ENCODE data around the gene PTPRM.
"Not testable (repeated sequence)": the region's sequence is repeated elsewhere in the genome, so short reads cannot be mapped to it uniquely, and the experiment has no call there.

Gene PTPRM

DNA sequence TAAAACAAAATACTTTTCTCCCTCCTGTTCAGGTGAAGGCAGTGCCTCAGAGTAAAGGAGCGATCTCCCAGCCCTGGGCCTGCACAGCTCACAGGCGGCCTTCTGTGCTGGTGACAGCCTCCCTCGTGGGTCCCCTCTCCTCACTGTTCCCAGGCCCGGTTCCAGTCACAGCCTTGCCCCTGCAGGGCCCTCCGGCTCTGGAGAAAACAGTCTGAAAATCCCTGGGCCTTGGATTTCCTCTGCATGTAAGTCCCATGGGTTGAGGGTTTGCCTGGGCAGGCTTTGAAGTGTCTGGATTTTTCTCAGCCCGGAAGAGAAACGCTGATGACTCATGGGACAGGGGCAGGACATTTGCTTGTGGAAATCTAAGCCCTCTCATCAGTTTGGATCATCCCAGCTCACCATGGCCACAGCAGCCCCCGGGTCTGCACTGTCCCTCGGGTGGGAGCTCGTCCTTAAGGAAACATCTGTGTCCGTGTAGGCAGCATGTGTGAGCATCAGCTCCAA is 856.0 kb downstream of the PTPRM start:
- DNase-seq = no peak

DNA sequence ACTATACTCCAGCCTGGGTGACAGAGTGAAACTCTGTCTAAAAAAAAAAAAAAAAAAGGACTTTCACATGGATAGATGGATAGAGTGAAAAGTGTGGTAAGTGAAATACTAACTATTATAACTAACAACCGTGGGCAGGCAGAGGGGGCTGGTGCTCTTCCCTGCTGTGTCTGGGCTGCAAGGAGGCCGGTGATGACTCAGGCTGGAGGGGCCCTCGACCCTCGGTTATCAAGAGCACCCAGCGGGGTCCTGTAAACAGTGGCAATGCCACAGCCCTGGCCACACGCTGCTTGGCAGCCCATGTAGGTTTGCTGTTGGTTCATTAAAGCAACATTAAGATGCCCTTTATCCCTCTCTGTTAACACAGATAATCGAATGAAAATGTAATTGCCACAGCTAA is 857.4 kb downstream of the PTPRM start:
- DNase-seq = no peak

DNA sequence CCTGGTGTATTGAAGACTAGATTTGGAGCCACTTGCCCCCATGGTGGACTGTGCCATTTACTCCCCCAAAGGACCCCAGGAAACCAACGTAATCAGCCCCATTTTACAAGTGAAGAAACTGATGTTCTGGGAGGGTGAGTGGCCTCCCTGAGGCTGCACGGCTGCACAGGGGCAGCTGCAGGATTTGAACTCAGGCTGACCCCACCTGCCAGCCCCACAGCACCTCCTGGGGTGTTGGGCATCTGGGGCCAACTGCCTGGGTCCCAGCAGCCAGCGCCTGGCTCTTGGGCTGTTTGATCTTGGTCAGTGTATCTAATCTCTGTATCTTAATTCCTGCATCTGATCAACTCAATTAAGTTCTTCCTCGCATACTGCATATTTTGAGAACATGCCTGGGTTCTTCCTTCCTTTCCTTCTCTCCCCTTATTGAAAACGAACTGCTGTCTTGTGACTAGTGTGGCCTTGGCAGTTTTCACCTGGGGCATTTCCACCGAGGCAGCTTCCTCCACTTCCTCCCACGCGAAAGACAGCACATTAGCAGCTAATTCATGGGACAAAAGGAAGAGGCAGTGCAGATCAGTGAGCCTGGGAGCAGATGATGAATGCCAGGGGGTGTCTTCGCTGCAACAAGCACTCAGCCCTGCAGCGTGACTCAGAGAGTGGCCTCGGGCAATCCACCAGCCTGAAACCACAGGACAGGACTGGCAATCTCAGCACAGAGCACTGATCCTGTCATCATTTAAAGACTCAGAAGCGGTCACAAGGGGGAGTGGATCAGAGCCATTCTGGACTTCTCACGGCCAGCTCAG is 858.0 kb downstream of the PTPRM start:
- DNase-seq = no peak

DNA sequence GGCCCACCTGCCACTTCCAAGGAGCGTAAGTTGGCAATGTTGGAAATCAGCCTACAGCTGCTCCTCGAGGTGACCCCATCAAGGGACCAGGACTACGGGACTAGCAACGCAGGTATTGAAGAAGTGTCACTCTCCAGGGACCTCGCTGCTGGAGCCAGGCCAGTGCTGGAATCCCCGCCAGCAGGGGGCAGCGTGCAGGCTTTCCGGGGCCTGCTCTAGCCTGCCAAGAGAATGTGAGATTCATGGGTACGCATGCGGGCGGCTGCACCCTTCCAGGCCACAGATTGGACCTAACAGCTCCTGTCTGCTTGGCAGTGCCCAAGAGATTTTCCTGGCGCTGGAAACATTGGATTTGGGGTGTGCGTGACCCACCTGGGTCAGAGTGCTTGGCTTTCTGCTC is 859.3 kb downstream of the PTPRM start:
- DNase-seq = no peak

DNA sequence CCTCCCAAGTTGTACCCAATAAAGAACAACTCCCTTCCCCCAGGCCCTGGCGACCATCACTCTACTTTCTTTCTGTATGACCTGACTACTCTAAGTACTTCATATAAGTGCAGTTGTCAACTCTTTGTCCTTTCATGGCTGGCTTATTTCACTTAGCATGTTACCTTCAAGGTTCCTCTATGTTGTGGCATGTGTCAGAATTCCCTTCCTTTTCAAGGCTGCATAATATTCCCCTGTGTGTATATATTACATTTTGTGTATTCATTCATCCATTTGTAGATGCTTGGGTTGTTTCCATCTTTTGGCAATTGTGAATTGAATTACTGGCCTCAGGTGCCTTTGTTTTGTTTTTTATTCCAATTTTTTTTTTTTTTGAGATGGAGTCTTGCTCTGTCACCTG is 860.2 kb downstream of the PTPRM start:
- DNase-seq = no peak

DNA sequence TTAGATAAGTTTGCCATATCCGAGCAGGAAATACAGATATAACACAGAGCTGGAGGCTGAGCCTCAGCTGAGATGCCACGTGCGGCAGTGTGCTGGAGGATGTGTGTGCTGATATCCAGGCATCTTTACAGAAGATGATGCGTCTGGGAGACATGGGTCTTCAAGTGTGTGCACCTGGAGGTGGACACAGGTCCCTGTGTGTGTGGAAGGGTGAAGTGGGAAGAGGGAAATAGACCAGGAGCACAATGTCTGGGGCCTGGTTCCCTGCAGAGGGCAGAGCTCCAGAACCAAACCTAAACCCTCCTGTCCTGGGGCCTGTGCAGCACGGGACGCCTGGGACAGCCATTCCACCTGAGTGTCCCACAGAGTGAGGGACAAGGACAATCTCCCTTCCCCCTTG is 861.8 kb downstream of the PTPRM start:
- DNase-seq = no peak

DNA sequence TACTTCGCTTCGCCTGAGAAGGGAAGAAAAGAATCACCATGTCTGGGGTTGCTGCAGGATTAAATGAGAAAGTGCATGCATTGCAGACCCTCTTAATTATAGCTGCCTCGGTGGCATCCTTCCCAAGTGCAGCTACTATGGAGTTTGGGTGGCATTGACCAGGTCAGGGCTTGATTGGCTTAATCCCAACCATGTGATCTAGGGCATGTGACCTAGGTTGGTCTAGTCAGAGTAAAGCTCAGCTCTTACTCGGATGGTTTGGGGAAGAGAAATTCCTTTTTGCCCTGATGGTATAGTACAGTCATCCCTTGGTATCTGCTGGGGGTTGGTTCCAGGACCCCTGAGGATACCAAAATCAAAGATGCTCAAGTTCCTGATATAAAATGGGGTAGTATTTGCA is 863.9 kb downstream of the PTPRM start:
- DNase-seq = no peak

DNA sequence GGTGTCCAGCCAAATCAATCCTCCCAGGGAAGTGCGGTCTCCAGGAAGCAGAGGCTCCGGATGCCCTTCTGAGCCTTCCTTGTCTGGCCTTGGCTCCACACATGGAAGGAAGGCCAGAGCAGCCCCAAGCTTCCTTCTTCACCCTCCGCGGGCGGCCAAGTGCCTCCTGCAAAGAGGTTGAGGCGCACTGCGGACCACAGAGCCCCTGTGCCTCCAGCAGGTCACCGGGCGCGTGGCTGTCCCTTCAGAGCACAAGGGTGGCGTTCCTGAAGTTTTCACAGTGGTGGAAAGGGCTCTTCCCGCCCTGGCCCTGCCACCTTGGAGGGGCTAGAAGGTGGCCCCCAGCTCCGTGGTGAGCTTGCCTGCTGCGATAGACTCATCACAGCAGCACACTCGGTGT is 866.2 kb downstream of the PTPRM start:
- no peak for DNase-seq

DNA sequence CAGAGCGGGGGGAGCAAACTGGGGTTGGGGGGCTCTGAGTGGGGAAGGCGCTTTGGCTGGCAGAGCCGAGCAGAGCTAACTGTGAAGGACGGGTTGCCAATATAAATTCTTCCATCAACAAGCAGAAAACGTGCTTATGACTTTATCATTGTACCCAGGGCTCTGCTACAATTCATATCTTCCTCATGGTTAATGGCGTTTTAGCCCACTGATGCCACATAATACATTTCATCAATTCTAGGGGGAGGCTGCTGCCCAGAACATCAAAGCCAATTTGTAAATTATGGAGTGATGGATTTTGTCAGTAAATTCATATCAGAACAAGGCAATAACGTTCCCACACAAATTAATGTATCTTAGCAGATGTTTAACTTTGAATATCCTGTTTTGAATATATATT is 866.7 kb downstream of the PTPRM start:
- DNase-seq = no peak

DNA sequence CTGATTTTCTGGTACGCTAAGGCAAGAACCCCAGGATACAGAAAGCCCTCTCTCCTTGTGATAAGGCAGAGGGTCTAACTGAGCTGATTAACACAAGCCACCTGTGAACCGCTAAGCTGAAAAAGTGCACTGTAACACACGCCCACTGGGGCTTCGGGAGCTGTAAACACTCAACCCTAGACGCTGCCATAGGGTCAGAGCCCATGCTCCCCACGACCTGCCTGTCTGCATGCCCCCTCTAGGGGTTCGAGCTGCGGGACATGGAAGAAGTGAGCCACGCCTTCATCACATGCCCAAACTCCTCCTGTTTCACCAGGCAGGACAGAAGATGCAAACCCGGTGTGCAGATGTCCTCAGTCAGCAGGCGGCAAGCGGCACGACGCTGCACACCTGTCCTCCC is 868.3 kb downstream of the PTPRM start:
- no peak for DNase-seq

DNA sequence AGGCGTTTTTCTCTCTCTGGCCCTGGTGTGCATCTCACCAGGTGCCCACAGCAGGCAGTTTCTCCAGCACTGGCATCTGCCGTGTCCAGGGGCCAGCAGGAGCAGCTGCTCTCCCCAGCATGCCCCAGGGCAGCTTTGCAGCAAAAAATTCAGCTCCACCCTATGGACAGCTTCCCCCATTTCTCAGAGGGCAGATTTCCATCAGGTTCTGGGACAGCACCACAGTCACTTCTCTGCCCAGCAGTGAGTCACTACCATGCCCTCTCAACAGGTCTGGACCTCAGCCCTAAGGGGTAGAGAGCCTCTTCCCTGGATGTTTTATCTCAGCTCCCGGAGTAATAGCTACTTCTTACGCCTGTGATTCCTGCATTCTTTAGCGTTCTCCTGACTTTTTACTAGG is 871.9 kb downstream of the PTPRM start:
- no peak for DNase-seq

DNA sequence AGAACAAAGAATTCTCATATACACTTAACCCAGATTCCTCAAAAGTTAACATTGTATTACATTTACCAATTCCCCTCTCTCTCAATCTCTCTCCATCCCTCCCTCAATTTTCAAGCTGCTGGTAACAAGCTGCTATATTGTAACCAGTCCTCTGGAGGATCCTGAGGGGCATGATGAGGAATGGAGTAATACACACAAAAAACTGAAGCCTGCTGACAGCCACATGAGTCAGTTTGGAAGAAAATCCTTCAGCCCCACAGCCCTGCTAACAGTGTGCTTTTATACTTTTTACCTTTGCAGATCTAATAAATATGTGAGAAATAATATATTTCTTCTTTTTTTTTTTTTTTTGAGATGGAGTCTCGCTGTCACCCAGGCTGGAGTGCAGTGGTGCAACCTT is 876.4 kb downstream of the PTPRM start:
- no peak for DNase-seq

DNA sequence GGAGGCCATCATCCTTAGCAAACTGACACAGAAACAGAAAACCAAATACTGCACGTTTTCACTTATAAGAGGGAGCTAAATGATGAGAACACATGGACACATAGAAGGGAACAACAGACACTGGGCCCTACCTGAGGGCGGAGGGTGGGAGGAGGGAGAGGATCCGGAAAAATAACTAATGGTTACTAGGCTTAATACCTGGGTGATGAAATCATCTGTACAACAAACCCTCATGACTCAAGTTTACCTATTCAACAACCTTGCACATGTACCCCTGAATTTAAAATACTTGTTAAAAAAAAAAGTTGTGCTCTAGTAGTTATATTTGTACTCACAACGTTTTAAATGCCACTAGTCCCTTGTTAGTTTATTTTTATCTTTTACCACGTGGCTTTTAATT is 879.8 kb downstream of the PTPRM start:
- not testable (repeated sequence) for DNase-seq

DNA sequence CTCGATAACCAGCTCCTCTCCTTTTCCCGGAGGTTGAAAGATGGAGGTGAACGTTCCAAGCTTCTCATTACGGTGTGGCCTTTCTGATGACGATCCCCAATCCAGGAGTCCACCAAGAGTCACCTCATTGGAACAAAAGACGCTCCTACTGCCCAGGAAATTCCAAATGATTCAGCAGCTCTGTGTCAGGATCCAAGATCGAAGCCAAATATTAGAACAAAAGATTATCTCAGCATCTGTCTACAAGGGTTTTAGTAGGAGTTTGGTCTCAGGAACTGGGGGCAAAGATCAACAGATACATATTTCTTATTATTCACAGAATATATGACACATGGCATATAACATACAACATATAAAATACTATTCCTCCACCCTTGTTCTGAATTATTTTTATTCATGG is 881.0 kb downstream of the PTPRM start:
- no peak for DNase-seq

DNA sequence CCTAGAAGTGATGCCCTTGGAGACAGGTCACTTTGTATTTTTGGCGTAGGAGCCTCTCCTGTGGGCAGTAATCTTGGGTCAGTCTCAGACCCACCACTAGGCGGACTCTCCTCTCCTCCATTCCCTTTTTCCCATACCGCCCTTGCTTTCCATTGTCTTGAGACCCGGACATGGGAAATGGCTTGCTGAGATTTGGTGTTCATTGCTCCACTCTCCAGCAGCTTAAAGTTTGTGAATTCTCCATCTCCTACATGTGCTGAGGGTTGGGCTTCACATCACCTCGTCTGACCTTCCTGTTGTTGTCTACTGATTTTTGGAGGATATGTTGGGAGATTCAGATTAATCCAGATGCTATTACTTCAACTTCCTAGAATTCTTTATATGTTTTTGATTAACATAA is 882.9 kb downstream of the PTPRM start:
- no peak for DNase-seq

DNA sequence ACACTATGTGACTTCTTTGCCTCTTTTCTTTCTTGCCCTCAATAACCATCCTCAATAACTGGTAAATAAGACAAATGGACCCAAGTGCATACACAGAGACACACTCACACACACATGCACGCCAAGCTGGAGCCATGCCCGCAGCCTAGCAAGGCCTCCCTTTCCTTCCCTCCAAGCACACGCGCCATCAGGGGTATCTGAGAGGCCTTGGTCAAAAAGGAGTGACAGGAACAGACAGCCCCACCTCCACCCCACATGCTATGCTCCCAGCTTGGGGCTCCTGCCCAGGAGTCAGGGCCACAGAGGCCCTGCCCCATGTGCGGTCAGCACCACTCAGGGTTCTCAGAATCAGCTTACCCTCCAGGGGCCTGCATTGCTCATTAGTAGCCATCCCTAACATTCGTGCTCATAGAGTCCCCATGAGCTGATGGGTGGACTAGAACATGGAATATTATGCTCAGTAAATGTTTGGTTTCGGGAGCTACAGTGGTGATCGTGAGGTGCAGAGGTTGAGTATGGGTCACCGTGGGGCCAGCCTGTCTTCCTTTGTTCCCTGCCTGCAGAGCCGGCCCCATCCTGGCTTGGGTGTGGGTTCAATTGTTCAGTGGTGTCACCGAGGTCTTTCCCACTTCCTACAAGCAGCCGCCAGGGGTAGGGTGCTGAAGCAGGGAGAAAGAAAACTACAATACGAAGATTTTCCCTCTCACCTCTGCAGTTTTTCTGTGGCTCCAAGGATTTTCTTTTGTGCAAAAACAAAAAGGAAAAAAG is 884.0 kb downstream of the PTPRM start:
- DNase-seq = no peak

DNA sequence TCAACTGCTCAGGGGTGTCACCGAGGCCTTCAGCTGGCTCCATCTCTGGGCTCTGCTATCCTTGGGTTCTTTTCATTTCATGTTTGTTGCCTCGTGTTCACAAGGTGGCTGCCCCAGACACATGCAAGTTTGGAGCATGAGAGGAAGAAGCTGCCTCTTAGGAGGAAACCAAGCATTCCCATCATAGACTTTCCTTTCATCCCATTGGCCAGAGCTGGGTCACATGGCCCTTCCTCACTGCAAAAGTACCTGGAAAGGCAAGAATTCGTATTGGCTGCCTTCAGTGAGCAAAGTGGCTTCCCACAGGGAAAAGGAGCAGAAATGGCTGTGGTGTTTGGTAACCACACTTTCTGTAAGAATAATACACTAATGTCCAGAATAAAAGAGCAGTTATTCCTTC is 886.4 kb downstream of the PTPRM start:
- DNase-seq = no peak

DNA sequence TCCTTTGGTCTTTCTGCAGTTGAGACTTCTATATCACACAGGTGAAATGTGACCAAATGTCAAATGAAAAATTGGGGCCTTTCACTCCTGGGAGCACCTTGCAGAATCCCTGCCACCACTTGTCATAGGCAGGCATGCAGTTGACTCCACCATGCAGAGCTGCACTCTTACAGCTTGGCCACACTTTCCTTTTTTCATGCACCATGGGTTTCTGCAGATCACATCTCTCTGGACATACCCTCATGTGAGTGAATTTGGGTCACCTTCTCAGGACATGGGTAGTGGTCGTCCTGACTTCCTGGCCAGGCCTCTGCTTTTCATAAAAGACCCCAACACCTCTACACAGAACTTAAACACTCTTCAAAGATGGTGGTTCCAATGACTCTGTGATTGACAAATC is 887.0 kb downstream of the PTPRM start:
- no peak for DNase-seq

DNA sequence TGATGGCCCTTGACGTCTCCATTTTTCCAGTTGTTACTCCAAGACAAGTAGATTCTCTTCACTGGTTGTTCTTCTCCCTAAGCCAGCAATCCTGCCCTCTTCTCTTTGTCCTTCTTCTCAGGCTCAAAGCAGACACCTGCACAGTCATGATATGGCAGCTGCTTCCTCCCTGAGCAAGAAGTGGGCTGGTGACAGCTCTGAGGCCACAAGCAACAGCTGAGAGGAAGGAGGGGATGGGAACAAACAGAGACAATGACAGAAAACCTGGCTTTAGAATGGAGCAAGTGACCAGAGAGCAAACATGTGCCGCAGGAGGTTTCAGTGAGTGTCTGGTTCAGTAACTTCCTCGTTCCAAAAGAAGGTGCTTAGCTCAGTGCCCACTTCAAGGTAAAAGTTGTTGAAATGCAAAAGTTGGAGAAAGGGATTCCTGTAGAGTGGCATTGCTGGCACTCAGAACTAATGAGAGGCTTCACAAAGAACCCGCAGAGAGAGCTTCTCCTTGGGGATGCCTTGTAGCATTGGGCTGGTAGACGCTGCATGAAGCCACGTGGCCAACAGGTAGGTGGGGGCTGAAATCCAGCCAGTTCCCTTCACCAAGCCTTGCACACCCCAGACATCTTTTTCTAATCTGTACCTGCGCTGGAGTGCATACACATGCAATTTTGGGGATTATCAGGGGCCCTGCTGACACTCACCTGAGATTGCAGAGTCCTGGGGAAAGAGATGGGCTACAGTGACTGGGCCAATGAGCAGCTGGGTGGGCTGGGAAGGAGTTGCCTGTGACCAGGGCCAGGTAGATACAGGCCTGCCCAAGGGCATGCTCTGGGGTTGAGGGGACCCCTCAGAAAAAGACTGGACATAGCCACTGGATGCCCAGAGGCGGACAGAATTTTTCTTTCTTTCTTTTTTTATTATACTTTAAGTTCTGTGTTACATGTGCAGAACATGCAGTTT is 888.8 kb downstream of the PTPRM start:
- no peak for DNase-seq

Data from stimulated activated CD4-positive, alpha-beta T cell treated with anti-CD3 and anti-CD28 coated beads, Interleukin-1b, Interleukin-23, amount 100 ng/mL, for 48 hours (primary cell).